Measurements from ENCODE around the gene PIM1. TPM values are rescaled to one million over a fixed set of nuclear protein-coding genes. Genes with fewer than 3 reads are reported as not detected.

Gene PIM1
- polyA plus RNA-seq, 1 donor from 2014 or later = 4.1 TPM

GRCh38 chr6:37188962-37189510, 19.1 kb downstream of the PIM1 start:
- Histone ChIP-seq H3F3A (ENCODE audit: insufficient read depth, low read length, poor library complexity, severe bottlenecking) (no peaks in the 10 kb centered on the region), H4K20me1 (ENCODE audit: insufficient read depth) (no peaks in the 10 kb centered on the region), H3K79me2 (replicated peaks; ENCODE audit: insufficient read depth, low read length) (no peaks in the 10 kb centered on the region), H3K27ac (ENCODE audit: low read length) (no peak overlapping the region), H3K9me3 (ENCODE audit: low read length) (no peaks in the 10 kb centered on the region), H2AFZ (ENCODE audit: low read depth, low read length) (no peak overlapping the region), H3K4me3 (ENCODE audit: low read length) (no peak overlapping the region), H3K4me2 (ENCODE audit: low read length) (no peak overlapping the region), H3K36me3 (ENCODE audit: insufficient read depth, low read length) (no peaks in the 10 kb centered on the region), H3K9me2 (ENCODE audit: insufficient read depth, low read length) (no peaks in the 10 kb centered on the region), H3K27me3 (ENCODE audit: insufficient read depth, low read depth, low read length) (no peaks in the 10 kb centered on the region), H3K9ac (ENCODE audit: low read length) (no peak overlapping the region)
- TF ChIP-seq TAF1 (IDR thresholded peaks at IDR 0.05; ENCODE audit: low read depth) = no peak
- no peak for TF ChIP-seq MXI1 (conservative IDR thresholded peaks at IDR 0.05; ENCODE audit: poor library complexity, severe bottlenecking)
- TF ChIP-seq SMC3 (conservative IDR thresholded peaks at IDR 0.05; ENCODE audit: poor library complexity) = no peak
- TF ChIP-seq, protein P1, sequence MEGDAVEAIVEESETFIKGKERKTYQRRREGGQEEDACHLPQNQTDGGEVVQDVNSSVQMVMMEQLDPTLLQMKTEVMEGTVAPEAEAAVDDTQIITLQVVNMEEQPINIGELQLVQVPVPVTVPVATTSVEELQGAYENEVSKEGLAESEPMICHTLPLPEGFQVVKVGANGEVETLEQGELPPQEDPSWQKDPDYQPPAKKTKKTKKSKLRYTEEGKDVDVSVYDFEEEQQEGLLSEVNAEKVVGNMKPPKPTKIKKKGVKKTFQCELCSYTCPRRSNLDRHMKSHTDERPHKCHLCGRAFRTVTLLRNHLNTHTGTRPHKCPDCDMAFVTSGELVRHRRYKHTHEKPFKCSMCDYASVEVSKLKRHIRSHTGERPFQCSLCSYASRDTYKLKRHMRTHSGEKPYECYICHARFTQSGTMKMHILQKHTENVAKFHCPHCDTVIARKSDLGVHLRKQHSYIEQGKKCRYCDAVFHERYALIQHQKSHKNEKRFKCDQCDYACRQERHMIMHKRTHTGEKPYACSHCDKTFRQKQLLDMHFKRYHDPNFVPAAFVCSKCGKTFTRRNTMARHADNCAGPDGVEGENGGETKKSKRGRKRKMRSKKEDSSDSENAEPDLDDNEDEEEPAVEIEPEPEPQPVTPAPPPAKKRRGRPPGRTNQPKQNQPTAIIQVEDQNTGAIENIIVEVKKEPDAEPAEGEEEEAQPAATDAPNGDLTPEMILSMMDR (IDR thresholded peaks at IDR 0.05; ENCODE audit: poor library complexity, severe bottlenecking) = no peak
- TF ChIP-seq EP300 (conservative IDR thresholded peaks at IDR 0.05; ENCODE audit: poor library complexity, severe bottlenecking) = no peak
- TF ChIP-seq, protein P2, sequence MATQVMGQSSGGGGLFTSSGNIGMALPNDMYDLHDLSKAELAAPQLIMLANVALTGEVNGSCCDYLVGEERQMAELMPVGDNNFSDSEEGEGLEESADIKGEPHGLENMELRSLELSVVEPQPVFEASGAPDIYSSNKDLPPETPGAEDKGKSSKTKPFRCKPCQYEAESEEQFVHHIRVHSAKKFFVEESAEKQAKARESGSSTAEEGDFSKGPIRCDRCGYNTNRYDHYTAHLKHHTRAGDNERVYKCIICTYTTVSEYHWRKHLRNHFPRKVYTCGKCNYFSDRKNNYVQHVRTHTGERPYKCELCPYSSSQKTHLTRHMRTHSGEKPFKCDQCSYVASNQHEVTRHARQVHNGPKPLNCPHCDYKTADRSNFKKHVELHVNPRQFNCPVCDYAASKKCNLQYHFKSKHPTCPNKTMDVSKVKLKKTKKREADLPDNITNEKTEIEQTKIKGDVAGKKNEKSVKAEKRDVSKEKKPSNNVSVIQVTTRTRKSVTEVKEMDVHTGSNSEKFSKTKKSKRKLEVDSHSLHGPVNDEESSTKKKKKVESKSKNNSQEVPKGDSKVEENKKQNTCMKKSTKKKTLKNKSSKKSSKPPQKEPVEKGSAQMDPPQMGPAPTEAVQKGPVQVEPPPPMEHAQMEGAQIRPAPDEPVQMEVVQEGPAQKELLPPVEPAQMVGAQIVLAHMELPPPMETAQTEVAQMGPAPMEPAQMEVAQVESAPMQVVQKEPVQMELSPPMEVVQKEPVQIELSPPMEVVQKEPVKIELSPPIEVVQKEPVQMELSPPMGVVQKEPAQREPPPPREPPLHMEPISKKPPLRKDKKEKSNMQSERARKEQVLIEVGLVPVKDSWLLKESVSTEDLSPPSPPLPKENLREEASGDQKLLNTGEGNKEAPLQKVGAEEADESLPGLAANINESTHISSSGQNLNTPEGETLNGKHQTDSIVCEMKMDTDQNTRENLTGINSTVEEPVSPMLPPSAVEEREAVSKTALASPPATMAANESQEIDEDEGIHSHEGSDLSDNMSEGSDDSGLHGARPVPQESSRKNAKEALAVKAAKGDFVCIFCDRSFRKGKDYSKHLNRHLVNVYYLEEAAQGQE (IDR thresholded peaks at IDR 0.05; ENCODE audit: borderline replicate concordance) = no peak
- TF ChIP-seq EZH2 (IDR thresholded peaks at IDR 0.05; ENCODE audit: borderline replicate concordance, insufficient read depth, low read length, poor library complexity, severe bottlenecking) = no peak
- no peak for TF ChIP-seq RAD21 (conservative IDR thresholded peaks at IDR 0.05)
- TF ChIP-seq POLR2AphosphoS5 (IDR thresholded peaks at IDR 0.05) = no peak

GRCh38 chr6:37190159-37190535, 20.2 kb downstream of the PIM1 start:
- no peaks in the 10 kb centered on the region for H3F3A ChIP-seq (ENCODE audit: insufficient read depth, low read length, poor library complexity, severe bottlenecking)
- H3K36me3 ChIP-seq (ENCODE audit: insufficient read depth, low read length) = no peaks in the 10 kb centered on the region
- H3K4me2 ChIP-seq (ENCODE audit: low read length) = no peak overlapping the region
- no peaks in the 10 kb centered on the region for H4K20me1 ChIP-seq (ENCODE audit: insufficient read depth)
- no peak overlapping the region for H3K4me3 ChIP-seq (ENCODE audit: low read length)
- no peaks in the 10 kb centered on the region for H3K9me3 ChIP-seq (ENCODE audit: low read length)
- no peak overlapping the region for H3K27ac ChIP-seq (ENCODE audit: low read length)
- TF ChIP-seq EZH2 (IDR thresholded peaks at IDR 0.05; ENCODE audit: borderline replicate concordance, insufficient read depth, low read length, poor library complexity, severe bottlenecking) = no peak
- no peak for TF ChIP-seq RAD21 (conservative IDR thresholded peaks at IDR 0.05)
- TF ChIP-seq, protein P2 (IDR thresholded peaks at IDR 0.05; ENCODE audit: borderline replicate concordance) = no peak
- TF ChIP-seq TAF1 (IDR thresholded peaks at IDR 0.05; ENCODE audit: low read depth) = no peak
- TF ChIP-seq, protein P1 (IDR thresholded peaks at IDR 0.05; ENCODE audit: poor library complexity, severe bottlenecking) = no peak
- TF ChIP-seq SMC3 (conservative IDR thresholded peaks at IDR 0.05; ENCODE audit: poor library complexity) = no peak
- no peak for TF ChIP-seq POLR2AphosphoS5 (IDR thresholded peaks at IDR 0.05)
- no peak for TF ChIP-seq MXI1 (conservative IDR thresholded peaks at IDR 0.05; ENCODE audit: poor library complexity, severe bottlenecking)
- TF ChIP-seq EP300 (conservative IDR thresholded peaks at IDR 0.05; ENCODE audit: poor library complexity, severe bottlenecking) = no peak
- no peaks in the 10 kb centered on the region for H3K27me3 ChIP-seq (ENCODE audit: insufficient read depth, low read depth, low read length)
- no peaks in the 10 kb centered on the region for H3K79me2 ChIP-seq (replicated peaks; ENCODE audit: insufficient read depth, low read length)
- H3K9ac ChIP-seq (ENCODE audit: low read length) = no peak overlapping the region
- no peaks in the 10 kb centered on the region for H3K9me2 ChIP-seq (ENCODE audit: insufficient read depth, low read length)
- H2AFZ ChIP-seq (ENCODE audit: low read depth, low read length) = no peak overlapping the region
